Chondrocyte (in vitro differentiated cells): Measurements from ENCODE around the gene B3GNT4. TPM values are rescaled to one million over a fixed set of nuclear protein-coding genes. Genes with fewer than 3 reads are reported as not detected.

ENCODE experiments used
- DNase-seq: peaks from one replicate; pipeline ENCODE4 v3.0.0; 2021; ENCODE audit warnings: mixed read lengths, low spot score
- H3K27ac Mint-ChIP-seq: one replicate; pipeline ENCODE4 v1.8.0; 2021; ENCODE audit warnings: mild to moderate bottlenecking, moderate library complexity, mixed read lengths; ENCODE audit not compliant: unreplicated experiment
- H3K27me3 Mint-ChIP-seq: 2 replicates; pipeline ENCODE4 v1.8.0; 2021; ENCODE audit warnings: low read depth, mixed read lengths
- H3K36me3 Mint-ChIP-seq: 2 replicates; pipeline ENCODE4 v1.8.0; 2021; ENCODE audit warnings: low read depth, mixed read lengths
- H3K4me1 Mint-ChIP-seq: 2 replicates; pipeline ENCODE4 v1.8.0; 2021; ENCODE audit warnings: low read depth, mild to moderate bottlenecking, mixed read lengths
- H3K4me3 Mint-ChIP-seq: one replicate; pipeline ENCODE4 v1.8.0; 2021; ENCODE audit warnings: mild to moderate bottlenecking, moderate library complexity, mixed read lengths; ENCODE audit not compliant: unreplicated experiment
- H3K9me3 Mint-ChIP-seq: 2 replicates; pipeline ENCODE4 v1.8.0; 2021; ENCODE audit warnings: low read depth, mixed read lengths
- total RNA-seq: library from RNA; stranded (reverse); gene quantifications from 3 replicates; pipeline ENCODE4 v1.2.1, GENCODE V29; 2021
- TF ChIP-seq, protein P1 (sequence below): fragments of 200-600 bp; sonication (generic); IDR thresholded peaks from 2 replicates; pipeline ENCODE4 v1.5.0; 2021; ENCODE audit warnings: antibody characterized with exemption, mild to moderate bottlenecking, moderate library complexity

B3GNT4 gene
- total RNA-seq, 1 donor from 2014 or later, result 1.0 TPM

DNA sequence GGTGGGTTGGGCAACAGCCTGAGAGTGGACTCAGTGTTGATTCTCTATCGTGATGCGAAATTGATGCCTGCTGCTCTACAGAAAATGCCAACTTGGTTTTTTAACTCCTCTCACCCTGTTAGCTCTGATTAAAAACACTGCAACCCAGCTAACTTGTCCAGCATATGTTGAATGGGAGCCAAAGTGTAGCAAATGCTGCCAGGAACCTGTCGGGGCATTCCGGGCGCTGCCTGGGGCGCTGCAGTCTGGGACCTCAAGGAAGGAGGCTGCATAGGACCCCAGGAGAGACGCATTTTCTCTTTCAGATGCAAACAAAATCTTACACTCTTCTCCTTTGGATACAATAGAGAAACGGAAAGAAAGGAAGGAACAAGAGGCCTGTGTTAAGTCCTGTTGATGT lies 3.9 kb downstream of the B3GNT4 start:
- TF ChIP-seq, protein P1, sequence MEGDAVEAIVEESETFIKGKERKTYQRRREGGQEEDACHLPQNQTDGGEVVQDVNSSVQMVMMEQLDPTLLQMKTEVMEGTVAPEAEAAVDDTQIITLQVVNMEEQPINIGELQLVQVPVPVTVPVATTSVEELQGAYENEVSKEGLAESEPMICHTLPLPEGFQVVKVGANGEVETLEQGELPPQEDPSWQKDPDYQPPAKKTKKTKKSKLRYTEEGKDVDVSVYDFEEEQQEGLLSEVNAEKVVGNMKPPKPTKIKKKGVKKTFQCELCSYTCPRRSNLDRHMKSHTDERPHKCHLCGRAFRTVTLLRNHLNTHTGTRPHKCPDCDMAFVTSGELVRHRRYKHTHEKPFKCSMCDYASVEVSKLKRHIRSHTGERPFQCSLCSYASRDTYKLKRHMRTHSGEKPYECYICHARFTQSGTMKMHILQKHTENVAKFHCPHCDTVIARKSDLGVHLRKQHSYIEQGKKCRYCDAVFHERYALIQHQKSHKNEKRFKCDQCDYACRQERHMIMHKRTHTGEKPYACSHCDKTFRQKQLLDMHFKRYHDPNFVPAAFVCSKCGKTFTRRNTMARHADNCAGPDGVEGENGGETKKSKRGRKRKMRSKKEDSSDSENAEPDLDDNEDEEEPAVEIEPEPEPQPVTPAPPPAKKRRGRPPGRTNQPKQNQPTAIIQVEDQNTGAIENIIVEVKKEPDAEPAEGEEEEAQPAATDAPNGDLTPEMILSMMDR, result no peak
- H3K27ac Mint-ChIP-seq, result no peak overlapping the region
- H3K27me3 Mint-ChIP-seq, result peaks cover 8% of the 10 kb centered on the region
- DNase-seq, result no peak
- no peak overlapping the region for H3K4me3 Mint-ChIP-seq
- H3K9me3 Mint-ChIP-seq, result no peaks in the 10 kb centered on the region
- peaks cover 33% of the 10 kb centered on the region for H3K36me3 Mint-ChIP-seq
- H3K4me1 Mint-ChIP-seq, result peaks cover 12% of the 10 kb centered on the region

DNA sequence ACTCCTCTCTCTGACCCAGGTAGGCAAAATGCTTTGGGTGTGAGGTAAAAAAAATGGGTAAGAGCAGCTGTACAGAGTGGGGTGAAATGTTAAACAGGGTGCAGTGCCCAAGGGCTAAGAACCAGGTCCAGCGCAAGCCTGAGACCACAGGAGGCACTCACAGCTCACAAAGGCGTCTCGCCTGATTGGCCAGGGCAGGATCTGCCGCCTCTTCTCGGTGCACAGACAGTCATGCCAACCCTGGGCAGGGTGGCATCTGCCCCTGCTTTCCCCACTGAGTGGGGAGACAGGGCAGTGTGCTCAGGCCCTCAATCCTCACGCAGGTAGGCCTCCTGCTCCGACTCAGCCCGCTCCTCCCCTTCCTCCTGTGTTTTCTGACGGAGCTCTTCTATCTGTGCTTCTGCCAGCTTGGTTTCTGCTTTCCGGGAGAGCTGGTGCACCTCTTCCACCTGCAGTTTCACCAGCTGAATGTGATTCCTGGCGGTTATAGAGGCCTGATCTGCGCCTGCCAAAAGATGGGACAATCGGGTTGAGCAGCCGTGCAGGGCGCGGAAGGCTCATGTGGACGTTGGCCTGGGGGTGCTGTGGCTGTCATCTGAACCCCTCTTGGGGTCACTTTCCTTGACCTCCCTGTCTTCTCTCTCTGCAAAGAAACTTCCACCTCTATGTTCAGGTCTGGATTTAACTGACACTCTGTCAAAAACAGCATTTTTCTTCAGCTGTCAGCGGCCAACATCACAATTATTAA lies 4.7 kb downstream of the B3GNT4 start:
- Mint-ChIP-seq H3K4me3 (no peak overlapping the region), H3K36me3 (peaks cover 36% of the 10 kb centered on the region), H3K27me3 (peaks cover 8% of the 10 kb centered on the region), H3K4me1 (peaks cover 10% of the 10 kb centered on the region), H3K27ac (no peak overlapping the region), H3K9me3 (no peaks in the 10 kb centered on the region)
- TF ChIP-seq, protein P1, result no peak
- no peak for DNase-seq

DNA sequence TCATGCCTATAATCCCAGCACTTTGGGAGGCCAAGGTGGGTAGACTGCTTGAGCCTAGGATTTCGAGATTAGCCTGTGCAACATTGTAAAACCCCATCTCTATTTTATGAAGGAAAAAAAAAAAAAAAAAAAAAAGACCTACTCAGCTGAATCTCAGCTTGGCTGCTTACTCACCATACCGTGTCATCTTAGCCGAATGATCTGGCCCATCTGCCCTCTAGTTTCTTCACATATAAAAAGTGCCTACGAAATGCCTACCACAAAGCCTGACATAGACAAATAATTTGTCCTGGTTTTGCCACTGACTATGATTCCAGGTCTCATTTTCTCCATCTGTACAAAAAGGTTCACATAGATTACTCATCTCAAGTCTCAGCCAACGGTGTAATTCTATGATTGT lies 12.3 kb downstream of the B3GNT4 start:
- Mint-ChIP-seq H3K9me3 (no peaks in the 10 kb centered on the region), H3K4me3 (no peak overlapping the region), H3K4me1 (no peaks in the 10 kb centered on the region), H3K27me3 (no peaks in the 10 kb centered on the region), H3K36me3 (peaks cover 33% of the 10 kb centered on the region), H3K27ac (no peak overlapping the region)
- no peak for DNase-seq
- TF ChIP-seq, protein P1, result no peak

DNA sequence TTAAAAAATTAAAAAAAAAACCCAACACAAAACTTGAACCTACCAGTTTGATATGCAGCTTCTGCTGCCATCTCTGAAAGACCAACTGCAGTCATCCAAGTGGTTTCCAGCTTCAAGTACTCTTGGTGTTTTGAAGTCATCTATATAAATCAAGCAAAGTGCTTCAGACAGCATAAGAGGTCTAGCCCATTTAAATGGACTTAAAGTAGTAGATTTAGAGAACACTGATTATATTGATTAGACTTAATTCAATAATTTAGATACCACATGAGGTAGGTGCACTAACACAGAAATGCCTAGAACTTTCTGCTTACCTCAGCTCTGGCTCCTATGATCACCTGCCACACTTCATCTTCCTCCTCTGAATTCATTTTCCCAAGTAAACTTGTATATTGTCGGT lies 12.9 kb downstream of the B3GNT4 start:
- Mint-ChIP-seq H3K4me1 (no peaks in the 10 kb centered on the region), H3K4me3 (no peak overlapping the region), H3K27me3 (no peaks in the 10 kb centered on the region), H3K9me3 (no peaks in the 10 kb centered on the region), H3K36me3 (peaks cover 31% of the 10 kb centered on the region), H3K27ac (no peak overlapping the region)
- TF ChIP-seq, protein P1, result no peak
- no peak for DNase-seq

DNA sequence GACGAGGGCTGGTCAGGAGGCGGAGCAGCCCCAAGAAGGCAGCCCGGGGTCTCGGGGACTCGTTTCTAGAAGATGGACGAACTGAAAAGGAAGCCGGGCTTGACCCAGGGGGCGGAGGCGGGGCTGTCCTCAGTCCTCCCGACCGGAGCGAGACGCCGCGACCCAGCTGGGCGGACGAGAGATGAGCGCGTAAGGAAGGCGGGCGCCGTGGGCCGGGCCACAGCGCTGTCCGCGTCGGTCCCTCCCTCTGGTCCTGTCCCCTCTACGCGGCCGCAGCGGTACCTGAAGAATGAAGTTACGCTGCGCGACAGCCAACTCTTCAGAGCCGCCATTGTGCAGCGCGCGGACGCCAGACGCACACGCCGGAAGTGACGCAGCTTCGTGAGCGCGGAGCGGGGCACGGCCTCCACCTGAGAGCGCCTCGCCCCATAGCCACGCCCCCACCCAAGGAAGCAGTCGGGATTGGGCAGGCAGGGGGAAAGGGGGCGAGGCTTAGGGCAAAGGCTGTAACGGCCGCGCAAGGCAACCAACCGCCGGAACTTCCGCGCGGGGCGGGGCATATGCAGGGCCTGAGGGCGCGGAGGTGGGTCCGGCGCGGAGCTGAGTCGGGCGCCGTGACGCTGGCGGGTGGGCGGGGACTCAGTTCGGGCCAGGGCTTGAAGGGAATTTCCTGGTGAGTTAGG lies 22.3 kb downstream of the B3GNT4 start, which contains the start of gene DIABLO:
DIABLO (minus strand) TSS at position 370 of the 683 bp plus-strand sequence; CDS start at position 332, 38 bp downstream.
- H3K27ac Mint-ChIP-seq, result peak within 1 kb of the TSS; percentile 99
- H3K36me3 Mint-ChIP-seq, result peaks cover 8% of the 10 kb centered on the region
- TF ChIP-seq, protein P1, result no peak
- H3K9me3 Mint-ChIP-seq, result no peaks in the 10 kb centered on the region
- peak within 1 kb of the TSS; percentile 96 for H3K4me3 Mint-ChIP-seq
- peaks cover 33% of the 10 kb centered on the region for H3K4me1 Mint-ChIP-seq
- peak; percentile 100 for DNase-seq
- H3K27me3 Mint-ChIP-seq, result no peaks in the 10 kb centered on the region
